ENCODE measurements around the gene ATP6V0D1.
"Not testable (repeated sequence)": the region's sequence is repeated elsewhere in the genome, so short reads cannot be mapped to it uniquely, and the experiment has no call there.

ATP6V0D1 gene

DNA sequence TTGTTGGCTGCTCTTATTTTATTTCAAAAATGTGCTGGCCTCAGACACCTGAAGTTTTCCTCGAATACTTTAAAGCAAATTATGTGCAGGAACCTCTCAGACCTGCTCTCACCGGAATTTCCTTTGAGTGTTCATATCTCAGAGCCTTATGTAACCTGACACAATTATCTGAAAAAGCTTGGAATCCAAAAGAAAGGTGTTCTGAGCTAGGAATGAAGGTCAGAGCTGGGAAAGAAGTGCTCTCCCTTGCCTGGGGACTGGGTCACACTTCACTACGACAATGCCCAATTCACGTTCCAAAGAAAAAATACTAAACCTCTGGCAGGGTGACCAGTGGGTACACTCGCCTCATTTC, 56.7 kb downstream of the ATP6V0D1 start:
- no peak for DNase-seq

DNA sequence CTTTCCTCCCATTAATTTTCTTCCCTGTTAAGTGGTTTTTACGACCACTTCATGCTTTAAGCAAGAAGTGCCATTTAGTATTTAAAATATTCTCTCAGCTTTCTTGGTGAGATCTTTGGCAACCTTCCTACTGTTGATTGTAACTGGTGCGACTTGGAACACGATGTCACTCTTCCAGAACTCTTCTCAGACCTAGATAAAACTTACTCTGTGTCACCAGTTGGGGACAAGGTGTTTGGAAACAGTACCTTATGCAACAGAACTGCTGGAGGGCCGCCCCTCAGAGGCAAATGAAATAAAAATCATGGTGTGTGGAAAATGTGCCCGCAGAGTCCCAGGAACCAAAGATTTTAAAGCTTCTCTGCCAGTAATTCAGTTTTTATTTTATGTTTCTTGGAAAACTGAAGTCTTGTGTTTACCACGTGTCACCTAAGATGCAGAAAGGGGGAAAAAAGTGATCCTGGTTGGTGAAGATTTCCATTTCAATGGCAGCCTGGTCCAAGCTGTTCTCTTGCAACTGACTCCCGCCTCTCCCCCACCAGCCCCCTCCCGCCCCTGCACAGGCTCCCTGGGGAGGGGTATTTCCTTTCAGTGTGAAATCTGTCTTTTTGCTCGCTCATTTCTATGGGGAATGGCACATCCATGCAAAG, 57.2 kb downstream of the ATP6V0D1 start:
- DNase-seq, result no peak

DNA sequence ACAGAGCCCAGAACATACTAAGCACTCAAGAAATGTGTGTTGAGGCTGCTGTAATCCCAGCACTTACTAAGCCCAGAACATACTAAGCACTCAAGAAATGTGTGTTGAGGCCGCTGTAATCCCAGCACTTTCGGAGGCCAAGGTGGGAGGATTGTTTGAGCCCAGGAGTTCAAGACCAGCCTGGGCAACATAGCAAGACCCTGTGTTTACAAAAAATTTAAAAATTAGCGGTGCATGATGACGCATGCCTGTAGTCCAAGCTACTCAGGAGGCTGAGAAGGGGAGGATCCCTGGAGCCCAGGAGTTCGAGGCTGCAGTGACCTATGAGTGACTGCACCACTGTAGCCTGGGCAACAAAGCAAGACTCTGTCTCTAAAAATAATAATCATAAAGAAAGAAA, 57.9 kb downstream of the ATP6V0D1 start:
- no peak for DNase-seq

DNA sequence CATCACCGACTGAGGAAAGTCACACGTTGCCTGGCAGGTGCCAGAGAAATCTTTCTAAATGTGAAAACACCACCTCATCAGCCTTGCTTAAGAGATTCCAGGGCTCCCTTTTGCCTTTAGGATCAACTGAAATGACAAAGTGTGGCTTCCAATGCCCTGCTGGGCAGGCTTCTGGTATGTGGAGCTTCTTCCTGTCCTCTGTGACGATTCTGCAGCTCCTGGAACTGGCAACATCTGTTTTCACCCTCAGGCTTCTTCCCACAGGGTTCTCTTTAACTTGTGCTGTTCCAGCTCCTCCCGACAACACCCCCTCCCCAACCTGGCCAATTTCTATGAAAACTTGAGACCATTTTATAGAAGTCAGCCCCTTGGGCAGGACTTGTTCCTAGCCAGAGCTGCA, 59.9 kb downstream of the ATP6V0D1 start:
- DNase-seq, result no peak

DNA sequence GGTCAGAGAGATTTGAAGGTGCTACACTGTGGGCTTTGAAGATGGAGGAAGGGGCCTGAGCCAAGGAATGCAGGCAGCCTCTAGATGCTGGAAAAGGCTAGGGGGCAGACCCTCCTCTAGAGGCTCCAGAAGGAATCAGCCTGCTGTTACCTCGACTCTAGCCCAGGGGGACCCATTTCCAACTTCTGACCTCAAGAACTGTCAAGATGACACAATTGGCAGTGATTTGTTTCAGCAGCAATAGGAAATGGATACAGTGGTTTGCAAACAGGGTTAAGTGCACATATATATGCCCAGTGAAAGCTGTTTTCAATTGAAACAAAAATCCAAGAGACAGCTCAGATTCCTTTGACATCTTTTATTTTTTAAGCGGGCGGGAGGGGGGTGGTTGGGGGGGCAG, 61.0 kb downstream of the ATP6V0D1 start:
- DNase-seq, result no peak

DNA sequence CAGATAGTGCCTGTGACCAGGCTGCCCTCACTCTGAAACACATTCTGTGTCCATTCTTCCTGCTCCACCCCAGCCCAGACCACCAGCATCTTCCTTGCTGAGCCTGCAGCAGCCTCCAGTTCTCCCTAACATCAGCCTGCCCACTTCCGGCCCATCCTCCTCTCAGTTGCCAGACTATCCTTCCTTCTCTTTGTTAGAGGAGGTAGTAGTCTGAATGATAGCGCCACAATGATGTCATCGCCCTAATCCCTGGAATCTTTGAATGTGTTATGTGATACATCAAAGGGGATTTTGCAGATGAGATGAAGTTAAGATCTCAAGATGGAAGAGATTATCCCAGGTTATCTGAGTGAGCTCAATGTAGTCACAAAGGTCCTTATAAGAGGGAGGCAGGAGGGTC, 61.5 kb downstream of the ATP6V0D1 start:
- DNase-seq, result no peak

DNA sequence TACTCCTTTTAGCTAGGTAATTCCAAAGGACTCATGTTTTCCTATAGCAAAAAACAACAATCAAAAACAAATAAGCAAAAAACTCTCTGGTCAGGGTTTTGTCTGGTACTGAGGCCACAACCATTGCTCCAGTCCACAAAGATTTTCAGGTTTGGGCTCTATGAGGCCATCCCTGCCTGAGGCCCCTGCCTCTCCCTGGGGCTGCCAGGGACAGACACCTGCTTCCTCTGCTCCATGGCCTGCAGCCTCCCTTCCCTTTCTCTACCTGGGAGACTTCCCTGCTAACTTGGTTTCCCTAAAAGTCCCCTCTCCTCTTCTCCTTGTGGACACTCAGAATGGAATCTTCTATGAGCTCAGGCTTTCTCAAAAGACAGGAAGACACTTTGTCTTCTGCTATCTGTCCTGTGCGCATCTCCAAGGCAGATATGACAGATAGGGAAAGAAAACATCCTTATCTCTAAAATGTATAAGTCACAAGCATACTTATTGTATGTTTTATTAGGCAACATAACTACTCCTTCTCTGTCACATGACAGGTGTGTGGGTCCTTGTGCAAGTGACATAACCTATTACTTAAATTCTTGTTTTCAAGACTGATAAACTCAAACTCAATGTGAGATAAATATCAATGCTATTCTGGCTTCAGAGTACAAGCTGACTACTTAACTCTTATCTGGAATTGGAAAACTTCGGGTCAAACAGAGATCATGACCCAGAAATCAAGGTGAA, 63.5 kb downstream of the ATP6V0D1 start:
- DNase-seq, result no peak

DNA sequence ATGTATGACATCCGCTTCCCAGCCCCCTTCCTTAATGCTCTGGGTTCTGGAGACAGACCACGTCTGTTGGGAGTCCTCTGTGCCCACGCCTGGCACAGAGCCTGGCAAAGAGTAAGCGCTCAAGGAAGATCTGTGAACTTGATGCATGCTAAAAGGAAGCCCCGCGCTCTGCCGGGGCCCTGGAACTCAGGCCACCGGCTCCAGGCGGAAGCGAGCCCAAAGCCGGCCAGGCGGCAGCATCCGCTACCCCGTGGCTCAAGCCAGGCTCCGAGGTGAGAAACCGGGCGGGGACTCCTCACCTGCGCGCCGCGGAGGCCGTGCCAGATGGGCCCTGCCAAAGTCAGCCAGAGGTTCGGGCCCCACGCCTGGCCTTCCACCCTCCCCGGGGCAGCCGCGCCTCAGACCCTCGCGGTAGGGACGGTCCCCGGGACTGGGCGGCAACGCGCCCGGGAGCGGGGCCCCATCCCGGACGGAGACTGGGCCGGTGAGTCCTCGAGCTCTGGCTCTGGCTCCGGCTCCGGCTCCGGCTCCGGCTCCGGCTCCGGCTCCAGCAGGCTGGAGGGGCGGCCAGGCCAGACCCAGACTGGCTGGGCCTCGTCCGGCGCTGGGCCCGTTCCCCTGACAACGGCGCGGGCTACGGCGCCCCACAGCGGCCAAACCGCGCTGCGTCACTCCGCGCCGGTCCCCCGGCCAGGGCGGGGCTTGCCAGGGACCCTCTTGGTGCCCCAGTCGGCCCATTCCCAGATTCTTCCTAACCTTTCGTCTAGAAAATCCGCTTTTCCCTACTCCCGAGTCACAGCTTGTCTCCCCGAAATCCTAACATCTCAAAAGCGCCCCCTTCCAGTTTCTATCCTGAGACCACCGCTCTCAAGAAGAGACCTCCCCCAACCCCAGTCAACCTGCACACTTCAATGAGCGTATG, 64.8 kb downstream of the ATP6V0D1 start, which contains the start of gene ZDHHC1:
ZDHHC1 (minus strand) TSS at position 606 of the 922 bp plus-strand sequence. CDS start 8,702 bp downstream, outside the sequence.
- no peak for DNase-seq

DNA sequence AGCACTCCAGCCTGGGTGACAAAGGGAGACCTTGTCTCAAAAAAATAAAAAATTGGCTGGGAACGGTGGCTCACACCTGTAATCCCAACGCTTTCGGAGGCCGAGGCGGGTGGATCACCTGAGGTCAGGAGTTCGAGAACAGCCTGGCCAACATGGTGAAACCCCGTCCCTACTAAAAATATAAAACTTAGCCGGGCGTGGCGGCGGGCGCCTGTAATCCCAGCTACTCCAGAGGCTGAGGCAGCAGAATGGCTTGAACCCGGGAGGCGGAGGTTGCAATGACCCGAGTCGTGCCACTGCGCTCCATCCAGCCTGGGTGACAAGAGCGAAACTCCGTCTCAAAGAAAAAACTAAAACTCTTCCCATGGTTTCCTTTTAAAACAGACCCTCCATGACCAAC, 65.5 kb downstream of the ATP6V0D1 start:
- DNase-seq, result not testable (repeated sequence)

DNA sequence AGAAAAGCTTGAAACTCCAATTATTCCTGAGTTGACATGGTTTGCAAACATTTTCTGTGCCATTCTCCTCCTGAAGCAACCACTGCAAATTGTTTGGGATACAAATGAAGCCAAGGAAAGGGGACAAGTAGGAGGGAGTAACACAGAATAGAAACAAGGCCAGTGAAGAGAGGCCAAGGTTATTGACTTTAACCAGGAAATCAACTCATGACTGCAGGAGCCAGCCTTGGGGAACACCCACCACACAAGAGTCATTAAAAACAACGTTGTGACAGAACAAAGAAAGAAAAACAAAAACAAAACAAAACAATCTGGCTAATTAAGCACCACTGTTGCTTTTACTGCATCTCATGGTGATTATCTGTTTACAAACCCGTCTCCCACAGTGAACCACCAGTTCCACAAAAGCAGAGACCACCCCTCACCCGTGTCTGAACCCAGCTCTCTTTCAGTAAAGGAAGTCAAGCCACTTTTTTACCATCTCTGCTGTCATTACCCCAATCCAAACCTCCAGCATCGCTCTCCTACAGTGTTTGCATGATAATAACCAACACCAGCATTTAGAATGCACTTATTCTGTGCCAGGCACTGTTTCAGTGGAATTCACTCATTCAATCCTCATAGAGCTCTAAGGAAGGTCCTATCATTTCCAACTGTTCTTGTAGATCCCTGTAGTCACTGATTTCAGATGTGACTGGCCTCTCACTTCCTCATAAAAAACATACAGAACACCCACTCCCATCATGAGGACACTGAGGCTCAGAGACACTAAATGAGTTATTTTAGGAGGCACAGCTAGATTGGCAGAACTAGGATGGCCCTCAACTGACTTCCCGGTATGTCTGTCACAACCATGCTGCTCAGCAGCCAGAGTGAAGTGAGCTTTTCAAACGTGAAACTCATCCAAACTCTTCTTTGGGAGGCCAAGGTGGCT, 66.7 kb downstream of the ATP6V0D1 start:
- DNase-seq, result no peak

DNA sequence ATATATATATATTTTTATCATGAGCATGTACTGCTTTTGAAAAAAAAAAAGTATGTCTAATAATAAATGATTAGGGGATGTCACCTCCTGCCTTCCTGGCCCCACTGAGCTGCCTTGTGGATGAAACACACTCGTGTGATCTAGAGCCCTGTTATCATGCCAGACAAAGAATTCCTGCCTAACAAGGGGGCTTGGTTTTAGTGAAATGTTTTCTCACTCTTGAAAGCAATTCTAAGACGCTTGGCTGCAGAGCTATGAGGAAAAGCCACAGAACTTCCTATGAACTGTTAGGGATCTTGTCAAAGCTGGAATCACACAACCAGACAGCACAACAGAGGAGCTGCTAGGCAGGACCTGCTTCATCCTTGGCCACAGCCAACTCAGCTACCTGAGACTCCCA, 68.7 kb downstream of the ATP6V0D1 start:
- no peak for DNase-seq

DNA sequence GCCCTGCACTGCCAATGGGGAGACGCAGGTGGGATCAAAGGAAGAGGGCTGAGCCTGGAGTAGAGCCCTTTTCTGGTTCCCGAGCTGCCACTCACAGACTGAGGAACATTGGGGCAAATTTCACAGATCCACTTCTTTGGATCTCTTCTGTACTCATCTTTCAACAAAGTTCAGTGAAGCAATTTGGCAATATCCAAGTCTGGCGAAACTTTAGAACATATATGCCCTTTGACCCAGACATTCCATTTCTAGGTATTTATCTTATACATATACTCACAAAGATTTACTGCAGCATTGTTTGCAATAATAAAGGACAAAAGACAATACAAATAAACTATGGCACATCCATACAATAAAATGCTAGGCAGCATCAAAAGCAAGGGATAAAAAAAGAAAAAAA, 69.6 kb downstream of the ATP6V0D1 start:
- DNase-seq, result no peak

DNA sequence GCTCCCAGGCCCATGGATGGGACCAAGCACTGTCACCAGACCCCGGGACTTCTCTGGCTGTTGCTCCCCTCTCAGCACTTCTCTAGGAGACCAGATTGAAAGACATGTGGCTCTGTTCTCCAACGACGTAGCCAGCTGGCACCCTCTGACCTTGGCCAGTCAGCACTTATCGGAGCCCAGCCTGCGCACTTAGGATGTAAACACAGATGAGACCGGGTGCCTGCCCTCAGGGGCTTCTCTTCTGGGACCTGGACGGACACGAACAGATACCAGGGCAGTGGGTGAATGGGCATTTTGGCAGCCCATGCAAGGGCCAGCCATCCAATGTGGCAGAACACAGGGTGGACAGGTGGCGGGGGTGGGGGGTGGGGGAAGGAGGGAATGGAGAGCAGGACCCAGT, 71.3 kb downstream of the ATP6V0D1 start:
- DNase-seq, result no peak

DNA sequence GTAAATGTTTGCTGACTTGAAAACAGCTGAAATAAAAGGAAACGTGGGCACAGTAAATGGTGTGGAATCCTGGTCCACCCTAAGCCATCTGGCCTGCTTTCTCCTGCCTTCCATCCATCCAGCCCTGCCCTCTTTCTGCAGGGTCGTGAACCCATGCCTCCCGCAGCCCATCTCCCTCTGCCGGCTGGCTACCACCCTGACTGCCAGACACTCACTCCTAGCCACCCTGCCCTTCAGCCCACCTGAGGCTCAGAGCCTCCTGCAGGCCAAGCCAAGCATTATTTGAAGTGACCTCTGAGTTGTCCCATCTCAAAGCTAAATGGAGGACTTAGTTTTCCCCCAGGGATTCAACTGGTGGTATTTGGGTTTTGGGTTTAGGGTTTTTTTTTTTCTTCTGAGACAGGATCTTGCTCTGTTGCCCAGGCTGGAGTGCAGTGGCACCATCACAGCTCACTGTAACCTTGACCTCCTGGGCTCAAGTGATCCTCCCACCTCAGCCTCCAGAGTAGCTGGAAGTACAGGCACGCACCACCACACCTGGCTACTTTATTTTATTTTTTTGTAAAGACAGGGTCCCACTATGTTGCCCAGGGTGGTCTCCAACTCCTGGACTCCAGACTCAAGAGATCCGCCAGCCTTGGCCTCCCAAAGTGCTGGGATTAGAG, 73.0 kb downstream of the ATP6V0D1 start:
- no peak for DNase-seq

DNA sequence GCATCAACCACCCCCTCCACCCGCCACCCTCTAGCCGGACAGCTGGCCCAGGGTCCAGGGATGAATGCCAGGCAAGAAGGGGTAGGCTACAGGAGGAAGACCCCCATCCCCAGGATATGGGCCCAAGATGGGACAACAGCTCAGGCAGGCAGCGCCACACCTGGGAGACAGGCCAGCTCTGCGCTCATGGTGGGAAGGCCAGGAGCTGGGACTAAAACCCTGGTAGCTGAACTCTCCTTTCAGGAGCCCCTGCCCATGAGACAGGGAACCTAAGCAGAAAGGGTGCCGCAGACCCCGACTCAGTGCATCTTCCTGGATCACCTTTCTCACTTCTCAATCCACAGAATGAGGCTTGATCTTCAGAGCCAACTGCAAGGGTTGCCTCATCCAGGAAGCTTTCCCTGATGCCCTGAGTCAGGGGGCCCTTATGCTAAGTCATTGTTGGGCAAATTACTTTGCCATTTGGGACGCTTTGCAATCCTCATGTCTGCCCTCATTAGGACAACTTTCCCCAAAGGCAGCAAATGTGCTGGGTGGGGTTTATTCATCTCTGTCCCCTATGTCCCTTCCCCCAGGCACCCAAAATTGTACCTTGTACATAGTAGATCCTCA, 73.7 kb downstream of the ATP6V0D1 start:
- DNase-seq, result no peak

DNA sequence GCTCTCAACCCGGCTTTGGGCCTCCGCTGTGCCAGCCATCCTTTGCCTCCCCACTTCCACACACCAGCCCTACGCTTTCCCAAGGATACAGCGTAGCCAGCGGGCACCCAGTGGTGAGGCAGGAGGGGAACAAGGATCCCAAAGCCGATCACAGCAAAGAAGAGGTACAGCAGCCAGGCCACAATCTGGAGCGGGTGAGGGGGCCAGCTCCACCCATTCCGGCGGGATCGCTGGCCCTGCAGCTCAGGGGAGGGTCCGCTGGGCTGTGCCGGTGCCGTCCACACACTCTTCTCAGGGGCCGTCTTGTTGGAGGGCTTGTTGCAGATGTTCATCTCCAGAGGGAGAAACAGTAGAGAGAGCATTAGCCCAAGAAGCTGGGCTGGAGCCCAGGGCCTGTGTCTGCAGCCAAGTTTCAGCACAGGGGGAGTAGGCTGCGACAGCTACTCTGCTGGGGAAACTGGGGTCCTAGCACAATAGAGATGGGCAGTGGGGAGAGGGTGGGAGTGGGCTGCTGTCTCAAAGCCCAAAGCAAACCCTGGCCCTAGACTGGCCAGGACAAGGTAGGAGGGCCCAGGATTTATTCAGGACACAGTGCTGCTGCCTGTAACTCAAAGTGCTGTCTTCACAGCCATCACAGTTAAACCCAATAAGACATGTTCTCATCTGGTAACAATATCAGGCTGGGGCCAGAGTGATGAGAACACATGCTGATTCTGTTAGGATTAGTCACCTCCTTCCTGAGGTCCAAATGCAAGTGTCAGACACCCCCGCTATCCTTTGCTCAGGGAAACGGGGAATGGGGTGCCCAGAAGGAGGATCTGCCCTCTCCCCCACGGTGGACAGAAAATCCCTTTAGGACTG, 74.6 kb downstream of the ATP6V0D1 start:
- DNase-seq, result no peak

DNA sequence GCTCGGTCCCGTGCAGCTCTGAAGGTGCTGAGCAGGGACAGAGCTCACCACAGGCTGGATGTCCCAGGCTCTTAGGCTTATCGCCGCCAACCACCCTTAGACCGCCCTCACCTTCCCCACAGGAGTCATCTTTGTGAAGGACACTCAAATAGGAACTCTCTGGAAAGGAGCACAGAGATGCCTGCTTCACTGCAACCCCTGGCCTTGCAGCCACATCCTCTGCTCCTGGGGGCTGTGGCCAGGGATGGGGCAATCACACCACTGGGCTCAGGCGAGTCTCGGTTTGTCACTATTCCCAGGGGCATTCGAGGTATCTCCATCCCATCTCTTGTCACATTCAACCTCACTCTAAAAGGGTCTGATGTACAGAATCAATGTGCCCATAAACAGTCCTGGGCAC, 75.6 kb downstream of the ATP6V0D1 start:
- no peak for DNase-seq

DNA sequence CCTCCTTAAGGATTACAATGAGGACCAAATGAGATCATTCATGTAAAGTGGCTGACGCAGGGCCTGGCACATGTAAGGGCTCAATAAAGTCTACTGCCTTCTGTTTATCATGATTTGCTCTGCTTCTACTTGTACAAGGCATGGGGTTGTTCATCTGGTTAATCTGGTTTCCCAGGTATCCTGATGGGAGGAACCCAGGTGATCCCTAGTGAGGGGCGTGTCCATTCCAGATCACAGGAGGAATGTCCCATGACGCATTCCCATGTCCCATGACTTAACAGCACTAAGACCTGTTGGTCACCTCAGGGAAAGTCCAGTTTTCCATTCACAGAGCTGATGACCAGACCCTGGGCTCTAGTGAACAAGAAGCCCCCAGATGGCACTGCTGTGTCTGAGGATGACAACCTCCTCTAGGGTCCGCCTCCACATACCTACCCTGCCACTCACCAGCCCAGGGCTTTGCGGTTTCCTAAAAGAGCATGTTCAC, 76.2 kb downstream of the ATP6V0D1 start:
- DNase-seq, result no peak

DNA sequence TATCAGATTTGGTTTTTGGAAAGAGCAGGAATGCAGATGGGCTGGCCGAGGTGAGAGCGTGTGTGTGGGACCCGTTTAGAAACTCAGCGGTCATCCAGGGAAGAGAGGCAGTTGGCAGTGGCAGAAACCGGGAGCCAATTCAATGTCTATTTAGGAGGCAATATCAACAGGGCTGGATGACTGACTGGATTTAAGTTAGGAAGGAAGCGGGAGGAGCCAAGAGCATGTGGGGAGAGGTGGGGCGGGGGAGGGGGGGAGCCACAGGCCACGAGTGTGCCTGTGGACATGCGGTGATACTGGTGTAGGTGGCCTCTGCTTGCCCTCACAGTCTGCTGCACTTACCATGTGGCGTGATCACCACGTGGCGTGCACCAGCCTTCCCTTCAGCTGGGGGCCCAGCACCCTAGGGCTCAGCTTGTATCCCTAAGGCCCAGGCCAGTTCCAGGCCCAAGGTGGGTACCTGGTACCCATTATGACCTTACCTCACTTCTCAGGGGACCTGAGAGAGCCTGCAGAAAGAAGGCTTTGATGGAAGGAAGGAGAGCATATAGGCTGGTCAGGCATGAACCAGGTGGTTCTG, 76.9 kb downstream of the ATP6V0D1 start:
- no peak for DNase-seq

DNA sequence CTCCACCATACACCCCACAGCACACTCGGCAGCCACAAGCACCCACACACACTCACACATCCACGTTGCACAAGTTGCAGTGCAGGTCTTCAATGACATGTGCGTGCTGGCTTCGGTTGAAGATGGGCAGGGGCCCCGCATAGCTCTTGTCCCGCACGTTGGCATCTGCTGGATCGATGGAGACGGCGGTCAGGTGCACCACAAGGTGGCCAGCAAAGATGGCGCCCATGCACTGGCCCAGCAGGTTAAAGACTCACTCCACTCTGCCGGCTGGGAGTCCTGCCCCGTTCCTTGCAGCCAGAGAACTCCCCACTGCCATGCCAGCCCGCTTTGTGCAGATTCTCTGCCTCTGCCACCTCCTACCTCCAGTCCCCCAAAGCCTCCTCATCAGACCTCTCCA, 80.1 kb downstream of the ATP6V0D1 start:
- DNase-seq, result no peak
